Measurements from ENCODE around the gene RGS2.

RGS2 gene

GRCh38 chr1:192849011-192849410, 40.2 kb downstream of the RGS2 start:
- H3K9me2 ChIP-seq (replicated peaks; ENCODE audit: insufficient read depth, low read length), result no peaks in the 10 kb centered on the region
- H2AFZ ChIP-seq (ENCODE audit: low read depth, low read length, severe bottlenecking), result no peak overlapping the region
- H3K4me2 ChIP-seq (ENCODE audit: low read depth, low read length, poor library complexity, severe bottlenecking), result no peak overlapping the region
- TF ChIP-seq EZH2phosphoT487 (conservative IDR thresholded peaks at IDR 0.05; ENCODE audit: low read length), result no peak
- TF ChIP-seq CTCF (IDR thresholded peaks at IDR 0.05; ENCODE audit: insufficient read depth, low read length, poor library complexity, severe bottlenecking), result no peak
- no peaks in the 10 kb centered on the region for H3K36me3 ChIP-seq (ENCODE audit: low read length)
- H3F3A ChIP-seq (ENCODE audit: insufficient read depth), result no peaks in the 10 kb centered on the region
- H4K20me1 ChIP-seq (ENCODE audit: low read depth, low read length), result no peaks in the 10 kb centered on the region
- no peaks in the 10 kb centered on the region for H3K79me2 ChIP-seq (ENCODE audit: insufficient read depth, low read length)
- no peaks in the 10 kb centered on the region for H3K9me3 ChIP-seq (ENCODE audit: insufficient read depth, low read length)
- H3K9ac ChIP-seq (ENCODE audit: low read length), result no peak overlapping the region
- H3K27me3 ChIP-seq (ENCODE audit: low read length), result no peaks in the 10 kb centered on the region
- H3K4me3 ChIP-seq (ENCODE audit: insufficient read depth, low read length, poor library complexity, severe bottlenecking), result no peak overlapping the region
- no peak overlapping the region for H3K27ac ChIP-seq (ENCODE audit: low read depth, low read length)

GRCh38 chr1:192849442-192849841, 40.6 kb downstream of the RGS2 start:
- H3F3A ChIP-seq (ENCODE audit: insufficient read depth), result no peaks in the 10 kb centered on the region
- no peak overlapping the region for H3K4me3 ChIP-seq (ENCODE audit: insufficient read depth, low read length, poor library complexity, severe bottlenecking)
- H2AFZ ChIP-seq (ENCODE audit: low read depth, low read length, severe bottlenecking), result no peak overlapping the region
- no peaks in the 10 kb centered on the region for H3K9me3 ChIP-seq (ENCODE audit: insufficient read depth, low read length)
- no peak overlapping the region for H3K27ac ChIP-seq (ENCODE audit: low read depth, low read length)
- H3K9me2 ChIP-seq (replicated peaks; ENCODE audit: insufficient read depth, low read length), result no peaks in the 10 kb centered on the region
- no peaks in the 10 kb centered on the region for H4K20me1 ChIP-seq (ENCODE audit: low read depth, low read length)
- no peak overlapping the region for H3K9ac ChIP-seq (ENCODE audit: low read length)
- no peak overlapping the region for H3K4me2 ChIP-seq (ENCODE audit: low read depth, low read length, poor library complexity, severe bottlenecking)
- TF ChIP-seq EZH2phosphoT487 (conservative IDR thresholded peaks at IDR 0.05; ENCODE audit: low read length), result no peak
- TF ChIP-seq CTCF (IDR thresholded peaks at IDR 0.05; ENCODE audit: insufficient read depth, low read length, poor library complexity, severe bottlenecking), result no peak
- no peaks in the 10 kb centered on the region for H3K27me3 ChIP-seq (ENCODE audit: low read length)
- no peaks in the 10 kb centered on the region for H3K36me3 ChIP-seq (ENCODE audit: low read length)
- no peaks in the 10 kb centered on the region for H3K79me2 ChIP-seq (ENCODE audit: insufficient read depth, low read length)

- no peaks in the 10 kb centered on the region for H3K27me3 ChIP-seq (ENCODE audit: low read length)
- H3K9me3 ChIP-seq (ENCODE audit: insufficient read depth, low read length), result no peaks in the 10 kb centered on the region
- TF ChIP-seq EZH2phosphoT487 (conservative IDR thresholded peaks at IDR 0.05; ENCODE audit: low read length) (no peak), CTCF (IDR thresholded peaks at IDR 0.05; ENCODE audit: insufficient read depth, low read length, poor library complexity, severe bottlenecking) (no peak)
- H3K9me2 ChIP-seq (replicated peaks; ENCODE audit: insufficient read depth, low read length), result no peaks in the 10 kb centered on the region
- H3K4me3 ChIP-seq (ENCODE audit: insufficient read depth, low read length, poor library complexity, severe bottlenecking), result no peak overlapping the region
- no peak overlapping the region for H3K27ac ChIP-seq (ENCODE audit: low read depth, low read length)
- no peaks in the 10 kb centered on the region for H3K79me2 ChIP-seq (ENCODE audit: insufficient read depth, low read length)
- H3F3A ChIP-seq (ENCODE audit: insufficient read depth), result no peaks in the 10 kb centered on the region
- no peak overlapping the region for H3K9ac ChIP-seq (ENCODE audit: low read length)
- H4K20me1 ChIP-seq (ENCODE audit: low read depth, low read length), result no peaks in the 10 kb centered on the region
- no peak overlapping the region for H2AFZ ChIP-seq (ENCODE audit: low read depth, low read length, severe bottlenecking)
- no peak overlapping the region for H3K4me2 ChIP-seq (ENCODE audit: low read depth, low read length, poor library complexity, severe bottlenecking)
- no peaks in the 10 kb centered on the region for H3K36me3 ChIP-seq (ENCODE audit: low read length)
These were observed 43.4 kb downstream of the RGS2 start for GRCh38 chr1:192852001-192852947.
